ENCODE data around the gene LRMDA. TPM values are rescaled to one million over a fixed set of nuclear protein-coding genes. Genes with fewer than 3 reads are reported as not detected.

The LRMDA gene
- total RNA-seq, 1 donor from 2014 or later, result 5.2 TPM

DNA sequence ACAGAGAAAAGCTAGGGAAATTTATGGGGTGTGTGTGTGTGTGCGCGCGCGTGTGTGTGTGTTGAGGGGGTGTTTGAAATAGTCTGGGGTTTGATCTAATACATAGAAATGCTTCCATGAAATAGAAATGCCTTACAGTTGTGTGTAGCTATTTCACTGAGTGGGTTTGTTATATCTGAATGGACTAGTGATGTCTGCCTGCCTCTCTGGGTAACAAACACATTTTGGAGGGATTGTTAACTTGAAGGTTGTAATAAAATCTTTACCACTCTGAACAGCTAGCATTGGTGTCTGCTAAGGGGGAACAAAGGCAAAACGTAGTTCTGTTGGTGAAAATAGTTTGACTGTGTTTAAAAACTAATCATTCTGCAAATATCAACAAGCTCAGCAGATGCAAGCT is 509.3 kb downstream of the LRMDA start:
- Histone ChIP-seq H3K36me3 (no peaks in the 10 kb centered on the region), H3K9ac (no peak overlapping the region), H2AFZ (replicated peaks) (no peak overlapping the region), H3K4me3 (no peak overlapping the region), H3F3A (ENCODE audit: low read depth) (no peaks in the 10 kb centered on the region), H3K4me2 (no peak overlapping the region), H3K4me1 (peaks cover 9% of the 10 kb centered on the region), H3K27ac (no peak overlapping the region), H4K20me1 (ENCODE audit: low read depth) (no peaks in the 10 kb centered on the region), H3K27me3 (no peaks in the 10 kb centered on the region), H3K79me2 (ENCODE audit: low read depth) (no peaks in the 10 kb centered on the region), H3K9me3 (ENCODE audit: low read depth) (peaks cover 8% of the 10 kb centered on the region)
- Mint-ChIP-seq H3K36me3 (no peaks in the 10 kb centered on the region), H3K27ac (no peak overlapping the region), H3K4me1 (peaks cover 3% of the 10 kb centered on the region), H3K9me3 (peaks cover 21% of the 10 kb centered on the region), H3K4me3 (no peak overlapping the region), H3K27me3 (ENCODE audit: insufficient read depth, low read depth) (no peaks in the 10 kb centered on the region)
- TF ChIP-seq EZH2 (IDR thresholded peaks at IDR 0.05), result no peak
- no peak for TF ChIP-seq CTCF (IDR thresholded peaks at IDR 0.05)
- no peak for TF ChIP-seq EZH2phosphoT487 (IDR thresholded peaks at IDR 0.05)
- DNase-seq (ENCODE audit: low spot score), result no peak

- Mint-ChIP-seq H3K9me3 (peaks cover 21% of the 10 kb centered on the region), H3K27ac (no peak overlapping the region), H3K4me1 (no peaks in the 10 kb centered on the region), H3K27me3 (ENCODE audit: insufficient read depth, low read depth) (no peaks in the 10 kb centered on the region), H3K4me3 (no peak overlapping the region), H3K36me3 (no peaks in the 10 kb centered on the region)
- no peak overlapping the region for H3K9ac ChIP-seq
- no peak overlapping the region for H3K4me3 ChIP-seq
- H3K27ac ChIP-seq, result no peak overlapping the region
- H3K36me3 ChIP-seq, result no peaks in the 10 kb centered on the region
- peaks cover 8% of the 10 kb centered on the region for H3K9me3 ChIP-seq (ENCODE audit: low read depth)
- DNase-seq (ENCODE audit: low spot score), result no peak
- H3K27me3 ChIP-seq, result no peaks in the 10 kb centered on the region
- H3K4me2 ChIP-seq, result no peak overlapping the region
- TF ChIP-seq CTCF (IDR thresholded peaks at IDR 0.05) (no peak), EZH2 (IDR thresholded peaks at IDR 0.05) (no peak), EZH2phosphoT487 (IDR thresholded peaks at IDR 0.05) (no peak)
- H3K4me1 ChIP-seq, result peaks cover 9% of the 10 kb centered on the region
- H3F3A ChIP-seq (ENCODE audit: low read depth), result no peaks in the 10 kb centered on the region
- no peaks in the 10 kb centered on the region for H3K79me2 ChIP-seq (ENCODE audit: low read depth)
- no peaks in the 10 kb centered on the region for H4K20me1 ChIP-seq (ENCODE audit: low read depth)
- H2AFZ ChIP-seq (replicated peaks), result no peak overlapping the region
Measured at GRCh38 chr10:75941223-75941801, 509.9 kb downstream of the LRMDA start.

DNA sequence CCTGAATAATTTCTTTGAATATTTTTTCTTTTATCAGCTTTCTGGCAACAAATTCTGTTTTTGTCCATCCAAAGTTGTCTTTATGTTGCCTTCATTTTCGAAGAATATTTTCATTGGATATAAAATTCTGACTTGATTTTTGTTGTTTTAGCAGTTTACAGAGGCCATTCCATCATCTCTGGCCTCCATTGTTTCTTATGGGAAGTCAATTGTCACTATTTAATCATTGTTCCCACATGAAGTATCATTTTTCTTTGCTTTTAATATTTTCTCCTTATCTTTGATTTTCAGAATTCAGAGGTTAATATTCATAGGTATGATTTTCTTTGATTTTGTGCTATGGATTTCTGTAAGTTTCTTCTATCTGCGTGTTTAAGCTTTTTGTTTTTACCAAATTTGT is 512.6 kb downstream of the LRMDA start:
- Mint-ChIP-seq H3K36me3 (no peaks in the 10 kb centered on the region), H3K9me3 (peaks cover 25% of the 10 kb centered on the region), H3K4me3 (no peak overlapping the region), H3K27me3 (ENCODE audit: insufficient read depth, low read depth) (no peaks in the 10 kb centered on the region), H3K4me1 (no peaks in the 10 kb centered on the region), H3K27ac (no peak overlapping the region)
- no peak overlapping the region for H3K9ac ChIP-seq
- H3K27me3 ChIP-seq, result no peaks in the 10 kb centered on the region
- H3F3A ChIP-seq (ENCODE audit: low read depth), result no peaks in the 10 kb centered on the region
- no peaks in the 10 kb centered on the region for H3K36me3 ChIP-seq
- H3K9me3 ChIP-seq (ENCODE audit: low read depth), result peaks cover 8% of the 10 kb centered on the region
- no peak overlapping the region for H3K4me3 ChIP-seq
- TF ChIP-seq EZH2 (IDR thresholded peaks at IDR 0.05) (no peak), CTCF (IDR thresholded peaks at IDR 0.05) (no peak), EZH2phosphoT487 (IDR thresholded peaks at IDR 0.05) (no peak)
- no peak for DNase-seq (ENCODE audit: low spot score)
- H2AFZ ChIP-seq (replicated peaks), result no peak overlapping the region
- H4K20me1 ChIP-seq (ENCODE audit: low read depth), result no peaks in the 10 kb centered on the region
- no peaks in the 10 kb centered on the region for H3K79me2 ChIP-seq (ENCODE audit: low read depth)
- H3K4me1 ChIP-seq, result peaks cover 9% of the 10 kb centered on the region
- no peak overlapping the region for H3K27ac ChIP-seq
- no peak overlapping the region for H3K4me2 ChIP-seq

Data from neural progenitor cell (in vitro differentiated cells).